GM21717 (cell line): ENCODE data around the gene PNN.
"Not testable (repeated sequence)": the region's sequence is repeated elsewhere in the genome, so short reads cannot be mapped to it uniquely, and the experiment has no call there.

ENCODE experiments used
- ATAC-seq: cut with Tn5 transposase; IDR thresholded peaks from one replicate; pipeline ENCODE4 v1.9.1; 2021; ENCODE audit warnings: mild to moderate bottlenecking, moderate library complexity; ENCODE audit not compliant: unreplicated experiment

The PNN gene

DNA sequence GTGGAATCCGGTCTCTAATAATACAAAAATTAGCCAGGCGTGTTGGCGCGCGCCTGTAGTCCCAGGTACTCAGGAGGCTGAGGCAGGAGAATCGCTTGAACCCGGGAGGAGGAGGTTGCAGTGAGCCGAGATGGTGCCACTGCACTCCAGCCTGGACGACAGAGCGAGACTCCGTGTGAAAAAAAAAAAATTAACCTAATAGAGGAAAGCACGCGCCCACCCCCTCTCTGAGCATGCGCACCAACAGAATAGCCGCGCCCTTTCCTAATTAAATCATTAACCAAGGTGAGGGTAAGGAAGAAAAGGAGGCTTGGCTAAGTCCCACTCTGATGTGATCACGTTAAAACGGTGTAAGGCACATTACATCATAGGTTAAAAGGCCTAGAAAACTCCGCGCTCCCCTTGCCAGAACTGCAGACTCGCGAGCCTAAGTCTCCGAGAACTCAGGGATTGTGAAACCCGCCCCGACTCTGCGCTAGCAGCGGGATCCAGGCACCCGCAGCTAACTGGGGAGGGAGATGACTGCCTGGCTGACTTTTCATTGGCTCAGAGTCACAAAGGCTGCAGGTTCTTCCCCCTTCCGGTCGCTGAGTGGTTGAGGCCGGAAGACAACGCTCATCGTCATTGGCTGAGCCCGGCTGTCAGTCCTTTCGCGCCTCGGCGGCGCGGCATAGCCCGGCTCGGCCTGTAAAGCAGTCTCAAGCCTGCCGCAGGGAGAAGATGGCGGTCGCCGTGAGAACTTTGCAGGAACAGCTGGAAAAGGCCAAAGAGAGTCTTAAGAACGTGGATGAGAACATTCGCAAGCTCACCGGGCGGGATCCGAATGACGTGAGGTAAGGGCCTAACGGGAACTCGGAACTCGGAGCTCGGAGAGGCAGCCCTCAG, at the start of gene PNN:
TSS of gene PNN (plus strand) at position 695 of the 885 bp plus-strand sequence. CDS start at position 721, 26 bp downstream.
- ATAC-seq = peak; percentile 91

DNA sequence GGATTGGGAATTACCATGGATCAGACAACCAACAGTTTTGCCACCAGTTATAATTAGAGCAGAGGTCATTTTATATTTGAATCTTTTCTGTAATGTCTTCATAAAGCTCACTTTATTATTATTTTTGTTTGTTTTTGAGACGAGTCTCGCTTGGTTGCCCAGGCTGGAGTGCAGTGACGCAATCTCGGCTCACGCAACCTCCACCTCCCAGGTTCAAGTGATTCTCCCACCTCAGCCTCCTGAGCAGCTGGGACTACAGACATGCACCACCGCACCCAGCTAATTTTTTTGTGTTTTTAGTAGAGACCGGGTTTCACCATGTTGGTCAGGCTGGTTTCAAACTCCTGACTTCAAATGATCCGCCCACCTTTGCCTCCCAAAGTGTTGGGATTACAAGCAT, 37.2 kb upstream of the PNN start:
- not testable (repeated sequence) for ATAC-seq

GRCh38 chr14:39138440-39138839, 36.6 kb upstream of the PNN start:
- ATAC-seq = no peak

- ATAC-seq = no peak
Observed at GRCh38 chr14:39140170-39140569, 34.9 kb upstream of the PNN start.

GRCh38 chr14:39141623-39142022, 33.4 kb upstream of the PNN start:
- ATAC-seq = not testable (repeated sequence)

DNA sequence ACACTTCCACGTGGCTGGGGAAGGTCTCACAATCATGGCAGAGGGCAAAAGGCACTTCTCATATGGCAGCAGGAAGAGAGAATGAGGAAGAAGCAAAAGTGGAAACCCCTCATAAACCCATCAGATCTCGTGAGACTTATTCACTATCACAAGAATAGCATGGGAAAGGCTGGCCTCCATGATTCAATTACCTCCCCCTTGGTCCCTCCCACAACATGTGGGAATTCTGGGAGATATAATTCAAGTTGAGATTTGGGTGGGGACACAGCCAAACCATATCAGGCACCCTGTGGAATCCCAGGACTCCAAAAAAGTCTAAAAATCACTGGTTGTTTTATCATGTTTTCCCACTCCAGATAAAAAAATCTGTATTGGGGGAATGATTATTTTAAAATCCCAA, 31.8 kb upstream of the PNN start:
- not testable (repeated sequence) for ATAC-seq

DNA sequence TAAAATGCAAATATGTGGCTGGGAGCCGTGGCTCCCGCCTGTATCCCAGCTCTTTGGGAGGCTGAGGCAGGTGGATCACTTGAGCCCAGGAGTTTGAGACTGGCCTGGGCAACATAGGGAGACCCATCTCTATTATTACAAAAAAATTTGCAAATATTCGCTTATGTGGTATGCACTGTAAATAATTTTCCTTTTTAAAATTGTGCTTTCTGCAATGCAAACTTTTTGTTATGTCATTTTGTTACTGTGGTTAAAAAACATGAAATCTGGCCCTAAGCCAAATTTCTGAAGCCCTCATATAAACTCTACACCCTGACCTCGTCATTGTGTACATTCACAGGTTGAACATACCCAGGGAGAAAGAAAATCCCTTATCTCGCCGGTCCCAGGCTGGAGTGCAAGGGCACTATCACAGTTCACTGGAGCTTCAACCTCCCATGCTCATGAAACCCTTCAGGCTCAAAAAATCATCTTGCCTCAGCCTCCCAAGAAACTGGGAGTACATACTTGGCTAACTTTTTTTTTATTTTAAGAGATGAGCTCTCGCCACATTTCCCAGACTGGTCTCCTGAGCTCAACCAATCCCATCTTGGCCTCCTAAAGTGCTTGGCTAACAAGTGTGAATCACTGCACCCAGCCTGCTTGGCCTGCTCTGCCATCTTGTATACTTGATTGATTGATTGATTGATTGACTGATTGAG, 29.6 kb upstream of the PNN start:
- no peak for ATAC-seq

DNA sequence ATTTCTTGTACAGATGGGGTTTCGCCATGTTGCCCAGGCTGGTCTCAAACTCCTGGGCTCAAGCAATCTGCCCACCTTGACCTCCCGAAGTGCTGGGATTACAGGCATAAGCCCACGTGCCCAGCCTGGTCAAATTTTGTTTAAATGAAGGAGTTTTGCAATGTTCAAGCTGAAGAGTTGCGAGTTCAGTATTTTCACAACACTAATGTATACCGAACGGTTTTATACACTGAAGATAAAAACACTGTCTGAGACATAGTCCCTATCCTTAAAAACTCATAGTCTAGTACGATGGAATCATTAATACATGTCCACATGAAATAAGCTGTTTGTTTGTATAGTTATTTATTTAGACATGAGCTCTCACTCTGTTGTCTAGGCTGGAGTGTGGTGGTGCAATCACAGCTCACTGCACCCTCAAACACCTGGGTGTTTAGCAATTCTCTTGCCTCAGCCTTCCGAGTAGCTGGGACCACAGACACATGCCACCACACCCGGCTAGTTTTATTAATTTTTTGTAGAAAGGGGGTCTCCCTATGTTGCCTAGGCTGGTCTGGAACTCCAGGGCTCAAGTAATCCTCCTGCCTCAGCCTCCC, 20.4 kb upstream of the PNN start:
- no peak for ATAC-seq

- no peak for ATAC-seq
Observed at GRCh38 chr14:39157491-39157890, 17.6 kb upstream of the PNN start.

GRCh38 chr14:39158222-39158858, 16.7 kb upstream of the PNN start:
- no peak for ATAC-seq

- ATAC-seq = no peak
Observed at GRCh38 chr14:39160494-39160893, 14.6 kb upstream of the PNN start.

GRCh38 chr14:39167797-39168320, 7.2 kb upstream of the PNN start:
- not testable (repeated sequence) for ATAC-seq

GRCh38 chr14:39168591-39168990, 6.5 kb upstream of the PNN start:
- no peak for ATAC-seq

DNA sequence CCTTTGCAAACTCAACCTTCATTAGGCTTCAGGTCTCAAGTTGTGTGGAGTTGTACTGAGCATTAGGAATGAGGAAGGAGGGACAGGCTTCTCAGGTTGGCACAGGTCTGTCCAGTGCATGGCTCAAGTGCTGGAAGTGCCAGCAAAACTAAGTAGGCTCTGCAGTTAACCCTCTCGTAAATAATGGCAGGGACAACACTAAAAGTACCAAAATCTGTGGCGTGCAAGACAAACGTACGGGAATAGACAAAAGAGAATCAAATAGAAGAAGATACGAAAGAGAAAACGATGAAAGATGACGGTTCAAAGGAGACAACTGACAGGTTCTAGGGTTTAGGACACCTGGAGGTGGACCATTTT, 5.5 kb upstream of the PNN start:
- no peak for ATAC-seq

DNA sequence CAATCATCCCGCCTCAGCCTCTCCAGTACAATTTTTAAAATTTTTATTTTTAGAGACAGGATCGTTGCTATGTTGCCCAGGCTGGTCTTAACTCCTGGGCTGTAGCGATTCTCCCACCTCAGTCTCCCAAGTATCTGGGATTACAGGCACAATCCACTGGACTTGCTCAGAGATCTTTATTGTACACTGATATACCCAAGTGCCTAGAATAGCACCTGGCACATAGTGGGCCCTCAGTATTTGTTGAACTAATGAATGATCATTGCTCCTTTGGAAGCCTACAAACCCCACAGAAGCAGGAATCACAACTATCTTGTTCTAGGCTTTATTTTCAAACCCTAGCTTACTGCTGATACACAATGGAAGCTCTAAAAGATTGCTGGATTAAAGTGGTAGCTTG, 1.9 kb upstream of the PNN start:
- no peak for ATAC-seq

GRCh38 chr14:39175445-39176262, 600 bp downstream of the PNN start:
- ATAC-seq = peak; percentile 12

DNA sequence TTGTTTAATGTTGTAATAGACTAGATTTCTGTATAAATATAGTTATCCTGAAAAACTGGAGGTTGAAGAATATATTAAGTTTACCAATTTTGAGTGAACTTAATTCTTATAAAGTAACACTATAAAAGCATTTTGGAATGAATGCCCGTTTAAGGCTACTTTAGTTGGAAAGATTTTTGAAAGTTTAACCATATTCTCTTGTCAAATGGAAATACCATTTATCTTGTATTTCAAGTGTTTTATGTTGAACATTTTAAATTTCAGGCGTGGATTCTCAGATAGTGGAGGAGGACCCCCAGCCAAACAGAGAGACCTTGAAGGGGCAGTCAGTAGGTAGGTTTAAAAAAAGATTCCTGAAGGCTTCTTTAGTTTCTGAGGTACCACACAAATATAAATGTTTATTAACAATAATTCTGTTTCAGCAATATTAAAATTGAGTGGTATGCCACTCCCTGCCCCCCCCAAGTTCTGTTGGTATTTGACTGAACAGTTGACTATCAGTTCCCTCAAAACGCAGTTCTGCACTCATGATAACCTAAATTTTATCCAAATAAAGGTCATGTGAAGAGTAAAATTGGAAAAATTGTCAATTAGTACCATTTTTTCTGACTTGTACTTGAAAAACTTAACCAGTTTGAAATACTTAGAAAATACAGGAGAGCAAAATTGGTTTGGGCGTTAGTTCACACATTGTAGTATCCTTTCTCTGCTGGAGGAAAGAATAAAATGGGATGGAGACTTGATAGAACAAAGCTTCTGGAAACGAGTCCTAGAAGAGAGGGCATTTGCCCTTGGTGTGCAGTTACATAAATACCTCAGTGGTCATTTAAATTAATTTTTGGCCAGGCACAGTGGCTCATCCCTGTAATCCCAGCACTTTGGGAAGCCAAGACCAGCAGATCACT, 1.5 kb downstream of the PNN start:
- ATAC-seq = no peak

GRCh38 chr14:39177168-39177545, 2.1 kb downstream of the PNN start:
- ATAC-seq = no peak

- ATAC-seq = no peak
Observed at GRCh38 chr14:39179042-39179441, 4.0 kb downstream of the PNN start.
